D721Med (cell line): ENCODE data around the gene CCAR1.

Experiments
- DNase-seq: peaks from one replicate; pipeline ENCODE4 v3.0.0; 2011; ENCODE audit warnings: low spot score; ENCODE audit not compliant: insufficient read length
- FAIRE-seq: peaks from 2 replicates; lab custom pipeline; 2011; peaks lifted over from hg19 to GRCh38; lab: Jason Lieb, UNC
- TF ChIP-seq, protein P1 (sequence below): IDR thresholded peaks from 2 replicates; pipeline ENCODE4 v1.5.1; 2012; ENCODE audit warnings: mild to moderate bottlenecking, control low read depth; ENCODE audit not compliant: insufficient read depth; ENCODE audit errors: missing control alignments

Gene CCAR1

DNA sequence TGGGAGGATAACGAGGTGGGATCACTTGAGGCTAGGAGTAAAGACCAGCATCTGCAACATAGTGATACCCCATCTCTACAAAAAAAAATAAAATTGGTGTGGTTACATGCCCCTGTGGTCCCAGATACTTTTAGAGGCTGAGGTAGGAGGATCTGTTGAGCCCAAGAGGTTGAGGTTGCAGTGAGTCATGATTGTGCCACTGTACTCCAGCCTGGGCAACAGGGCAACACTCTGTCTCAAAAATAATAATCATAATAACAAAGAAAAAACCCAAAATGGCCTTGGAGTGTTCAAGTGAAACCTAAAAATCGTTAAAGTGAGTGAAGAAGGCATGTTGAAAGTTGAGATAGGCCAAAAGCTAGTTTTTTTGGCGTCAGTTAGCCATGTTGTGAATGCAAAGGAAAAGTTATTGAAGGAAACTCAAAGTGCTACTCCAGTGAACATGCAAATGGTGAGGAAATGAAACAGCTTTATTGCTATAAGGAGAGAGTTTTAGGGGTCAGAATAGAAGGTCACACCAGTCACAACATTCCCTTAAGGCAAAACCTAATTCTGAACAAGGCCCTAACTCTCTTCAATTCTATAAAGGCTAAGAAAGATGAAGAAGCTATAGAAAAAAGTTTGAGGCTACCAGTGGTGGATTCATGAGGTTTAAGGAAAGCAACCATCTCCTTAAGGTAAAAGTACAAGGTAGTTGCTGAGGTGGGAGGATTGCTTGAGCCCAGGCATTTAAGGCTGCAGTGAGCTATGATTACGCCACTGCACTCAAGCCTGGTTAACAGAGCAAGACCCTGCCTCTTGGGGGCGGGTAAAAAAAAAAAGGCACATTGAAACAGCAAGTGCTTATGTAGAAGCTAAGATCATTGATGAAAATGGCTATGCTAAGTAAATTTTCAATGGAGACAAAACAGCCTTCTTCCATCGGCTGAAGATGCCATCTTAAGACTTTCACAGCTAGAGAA is 60.9 kb downstream of the CCAR1 start:
- TF ChIP-seq, protein P1, sequence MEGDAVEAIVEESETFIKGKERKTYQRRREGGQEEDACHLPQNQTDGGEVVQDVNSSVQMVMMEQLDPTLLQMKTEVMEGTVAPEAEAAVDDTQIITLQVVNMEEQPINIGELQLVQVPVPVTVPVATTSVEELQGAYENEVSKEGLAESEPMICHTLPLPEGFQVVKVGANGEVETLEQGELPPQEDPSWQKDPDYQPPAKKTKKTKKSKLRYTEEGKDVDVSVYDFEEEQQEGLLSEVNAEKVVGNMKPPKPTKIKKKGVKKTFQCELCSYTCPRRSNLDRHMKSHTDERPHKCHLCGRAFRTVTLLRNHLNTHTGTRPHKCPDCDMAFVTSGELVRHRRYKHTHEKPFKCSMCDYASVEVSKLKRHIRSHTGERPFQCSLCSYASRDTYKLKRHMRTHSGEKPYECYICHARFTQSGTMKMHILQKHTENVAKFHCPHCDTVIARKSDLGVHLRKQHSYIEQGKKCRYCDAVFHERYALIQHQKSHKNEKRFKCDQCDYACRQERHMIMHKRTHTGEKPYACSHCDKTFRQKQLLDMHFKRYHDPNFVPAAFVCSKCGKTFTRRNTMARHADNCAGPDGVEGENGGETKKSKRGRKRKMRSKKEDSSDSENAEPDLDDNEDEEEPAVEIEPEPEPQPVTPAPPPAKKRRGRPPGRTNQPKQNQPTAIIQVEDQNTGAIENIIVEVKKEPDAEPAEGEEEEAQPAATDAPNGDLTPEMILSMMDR = no peak
- no peak for FAIRE-seq
- DNase-seq = no peak

DNA sequence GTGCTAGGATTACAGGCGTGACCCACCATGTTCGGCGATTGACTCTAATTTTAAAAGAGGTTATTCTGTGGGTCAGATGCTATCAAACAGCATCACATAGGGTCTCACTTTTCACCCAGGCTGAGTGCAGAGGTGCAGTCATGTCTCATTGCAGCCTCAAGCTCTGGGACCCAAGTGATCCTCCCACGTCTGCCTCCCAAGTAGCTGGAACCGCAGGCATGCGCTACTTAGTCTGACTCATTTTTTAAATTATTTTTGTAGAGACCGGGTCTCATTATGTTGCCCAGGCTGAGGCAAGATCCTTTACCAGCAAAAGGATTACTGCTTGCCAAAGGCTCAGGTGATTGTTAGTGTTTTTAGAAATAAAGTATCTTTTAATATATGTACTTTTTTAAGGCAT is 63.4 kb downstream of the CCAR1 start:
- DNase-seq = no peak
- TF ChIP-seq, protein P1 = no peak
- no peak for FAIRE-seq

DNA sequence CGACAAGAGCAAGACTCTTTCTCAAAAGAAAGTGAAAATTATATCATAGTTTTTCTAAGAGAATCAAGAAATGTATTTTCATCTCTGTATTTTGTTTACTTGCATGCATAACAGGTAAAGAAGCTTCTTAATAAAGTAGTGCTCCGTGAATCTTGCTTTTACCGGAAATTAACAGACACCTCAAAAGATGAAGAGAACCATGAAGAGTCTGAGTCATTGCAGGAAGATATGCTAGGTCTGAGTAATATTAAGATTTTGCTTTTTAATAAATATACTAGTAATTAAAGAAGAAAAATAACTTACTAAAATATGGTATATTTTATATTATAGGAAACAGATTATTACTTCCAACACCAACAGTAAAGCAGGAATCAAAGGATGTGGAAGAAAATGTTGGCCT is 66.8 kb downstream of the CCAR1 start:
- no peak for DNase-seq
- no peak for FAIRE-seq
- TF ChIP-seq, protein P1 = no peak

DNA sequence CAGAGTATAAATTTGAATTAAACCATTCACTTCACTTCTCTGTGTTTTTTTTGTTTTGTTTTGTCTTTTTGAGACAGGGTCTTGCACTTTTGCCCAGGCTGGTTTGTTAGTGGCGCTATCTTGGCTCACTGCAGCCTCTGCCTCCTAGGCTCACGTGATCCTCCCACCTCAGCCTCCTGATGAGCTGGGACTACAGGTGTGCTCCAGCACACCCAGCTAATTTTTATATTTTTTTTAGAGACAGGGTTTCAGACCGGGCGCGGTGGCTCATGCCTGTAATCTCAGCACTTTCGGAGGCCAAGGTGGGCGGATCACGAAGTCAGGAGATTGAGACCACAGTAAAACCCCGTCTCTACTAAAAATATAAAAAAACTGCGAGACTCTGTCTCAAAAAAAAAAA is 69.4 kb downstream of the CCAR1 start:
- DNase-seq (no peak), FAIRE-seq (no peak)
- TF ChIP-seq, protein P1 = no peak

DNA sequence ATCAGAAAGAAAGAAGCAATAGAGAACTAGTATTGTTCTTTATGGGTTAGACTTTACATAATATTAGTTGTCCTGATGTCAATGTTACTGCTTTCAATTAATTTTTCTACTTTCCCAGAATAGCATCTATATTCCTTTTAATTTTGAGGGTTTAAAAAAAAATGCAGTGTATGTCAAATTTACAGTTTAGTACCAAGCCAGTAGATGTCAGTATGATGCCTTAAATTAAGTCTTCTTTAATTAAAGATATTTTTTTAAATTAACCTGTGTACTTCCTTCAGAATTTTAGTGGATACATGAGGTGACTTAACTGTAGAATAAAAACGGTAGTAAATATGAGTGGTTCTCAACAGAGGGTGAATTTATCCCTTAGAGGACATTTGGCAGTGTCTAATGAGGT is 71.1 kb downstream of the CCAR1 start:
- DNase-seq (no peak), FAIRE-seq (no peak)
- TF ChIP-seq, protein P1 = peak; percentile 25

DNA sequence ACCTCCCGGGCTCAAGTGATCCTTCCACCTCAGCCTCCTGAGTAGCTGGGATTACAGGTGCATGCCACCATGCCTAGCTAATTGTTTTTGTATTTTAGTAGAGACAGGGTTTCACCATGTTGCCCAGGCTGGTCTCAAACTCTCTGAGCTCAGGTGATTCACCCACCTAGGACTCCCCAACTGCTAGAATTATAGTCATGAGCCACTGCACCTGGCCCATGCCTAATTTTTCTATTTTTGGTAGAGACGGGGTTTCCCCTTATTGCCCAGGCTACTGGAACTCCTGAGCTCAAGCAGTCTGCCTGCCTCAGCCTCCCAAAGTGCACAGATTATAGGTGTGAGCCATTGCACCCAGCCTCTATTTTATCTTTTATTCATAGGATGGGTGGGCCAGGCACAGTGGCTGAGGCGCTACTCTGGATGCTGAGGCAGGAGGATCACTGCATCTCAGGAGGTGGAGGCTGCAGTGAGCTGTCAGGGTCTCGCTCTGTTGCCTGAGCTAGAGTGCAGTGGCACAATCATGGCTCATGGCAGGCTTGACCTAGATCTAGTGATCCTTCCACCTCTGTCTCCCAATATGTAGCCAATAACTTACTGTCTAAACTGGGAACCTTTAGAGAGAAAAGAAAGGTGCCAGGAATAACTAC is 75.0 kb downstream of the CCAR1 start:
- DNase-seq (no peak), FAIRE-seq (no peak)
- TF ChIP-seq, protein P1 = no peak

DNA sequence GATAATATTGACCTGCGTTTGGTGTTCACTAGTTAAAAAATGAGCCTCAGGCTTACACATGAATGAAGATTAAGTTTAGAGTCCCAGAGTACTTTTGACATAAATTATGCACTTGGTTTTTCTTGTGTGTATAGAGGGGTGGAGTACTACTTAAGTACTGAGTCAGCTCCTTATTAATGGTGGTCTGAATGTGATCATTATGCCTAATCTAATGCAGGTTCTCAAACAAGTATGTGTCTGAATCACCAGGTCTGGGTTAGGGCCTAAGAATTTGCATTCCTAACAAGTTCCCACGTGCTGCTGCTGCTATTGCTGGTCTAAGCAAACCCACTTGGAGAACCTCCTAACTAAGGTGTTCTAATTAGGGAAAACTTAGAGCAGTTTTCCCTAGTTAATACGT is 75.6 kb downstream of the CCAR1 start:
- DNase-seq = no peak
- no peak for FAIRE-seq

More for the DNA sequence above, 75.6 kb downstream of the CCAR1 start:
- TF ChIP-seq, protein P1 = no peak
